Stimulated activated CD4-positive, alpha-beta T cell treated with anti-CD3 and anti-CD28 coated beads, Interleukin-1b, Interleukin-23, amount 100 ng/mL, for 4 hours (primary cell): ENCODE measurements around the gene PDE7B.

Source experiments
- DNase-seq, 2 donors: peaks; one replicate each; pipeline ENCODE4 v3.0.0-alpha.2; 2020; ENCODE audit warnings: low read depth in 2 of 2

The PDE7B gene

GRCh38 chr6:135985471-135985870, 134.0 kb downstream of the PDE7B start:
- no peak for DNase-seq

- no peak for DNase-seq
Measured at GRCh38 chr6:135987226-135987625, 135.7 kb downstream of the PDE7B start.

DNA sequence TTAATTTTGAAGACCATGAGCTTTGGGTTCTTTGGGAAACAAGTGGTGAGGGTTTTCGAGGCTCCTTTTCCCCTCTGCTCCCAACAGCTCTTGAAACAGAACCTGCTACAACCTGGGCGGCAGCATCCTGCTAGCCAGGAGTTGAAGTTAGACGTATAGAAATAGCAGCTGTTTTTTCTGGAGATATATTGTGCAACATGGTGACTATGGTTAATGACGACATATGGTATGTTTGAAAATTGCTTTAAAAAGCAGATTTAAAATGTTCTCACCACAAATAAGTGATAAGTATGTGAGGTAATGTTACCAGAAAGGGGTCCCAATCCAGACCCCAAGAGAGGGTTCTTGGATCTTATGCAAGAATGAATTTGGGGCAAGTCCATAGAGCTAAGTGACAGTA, 138.9 kb downstream of the PDE7B start:
- DNase-seq: no peak

DNA sequence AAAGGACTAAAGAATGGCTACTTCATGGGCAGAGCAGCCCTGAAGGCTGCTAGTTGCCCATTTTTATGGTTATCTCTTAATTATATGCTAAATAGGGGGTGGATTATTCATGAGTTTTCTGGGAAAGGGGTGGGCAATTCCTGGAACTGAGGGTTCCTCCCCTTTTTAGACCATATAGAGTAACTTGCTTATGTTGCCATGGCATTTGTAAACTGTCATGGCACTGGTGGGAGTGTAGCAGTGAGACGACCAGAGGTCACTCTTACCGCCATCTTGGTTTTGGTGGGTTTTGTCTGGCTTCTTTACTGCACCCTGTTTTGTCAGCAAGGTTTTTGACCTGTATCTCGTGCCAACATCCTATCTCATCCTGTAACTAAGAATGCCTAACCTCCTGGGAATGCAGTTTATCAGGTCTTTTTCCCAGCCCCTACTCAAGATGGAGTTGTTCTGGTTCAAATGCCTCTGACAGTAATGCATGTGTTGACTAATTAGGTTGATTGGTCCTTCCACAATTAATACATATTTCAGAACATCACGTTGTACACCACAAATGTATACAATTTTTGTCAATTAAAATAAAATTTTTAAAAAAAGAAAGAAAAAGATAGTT, 139.5 kb downstream of the PDE7B start:
- DNase-seq: no peak

DNA sequence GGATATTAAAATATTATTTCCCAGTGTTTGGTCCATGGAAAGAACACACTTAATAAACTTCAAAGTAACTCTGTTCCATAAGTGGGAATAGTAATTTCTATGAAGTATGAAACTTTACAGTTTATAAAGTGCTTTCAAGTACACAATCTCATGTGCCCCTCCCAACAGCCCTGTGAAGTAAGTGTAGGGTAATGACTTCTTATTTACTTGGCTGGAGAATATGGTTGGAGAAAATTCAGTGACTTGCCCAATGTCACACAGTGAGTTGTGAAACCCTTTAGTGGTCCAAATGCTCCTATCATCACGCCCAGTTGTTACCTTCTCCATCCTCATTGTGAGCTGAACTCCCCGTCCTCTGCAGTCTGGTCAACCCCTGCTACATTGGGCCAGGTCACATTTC, 141.2 kb downstream of the PDE7B start:
- DNase-seq: no peak

- DNase-seq: no peak
Measured at GRCh38 chr6:135993361-135993760, 141.9 kb downstream of the PDE7B start.

GRCh38 chr6:135994857-135995544, 143.5 kb downstream of the PDE7B start:
- no peak for DNase-seq

DNA sequence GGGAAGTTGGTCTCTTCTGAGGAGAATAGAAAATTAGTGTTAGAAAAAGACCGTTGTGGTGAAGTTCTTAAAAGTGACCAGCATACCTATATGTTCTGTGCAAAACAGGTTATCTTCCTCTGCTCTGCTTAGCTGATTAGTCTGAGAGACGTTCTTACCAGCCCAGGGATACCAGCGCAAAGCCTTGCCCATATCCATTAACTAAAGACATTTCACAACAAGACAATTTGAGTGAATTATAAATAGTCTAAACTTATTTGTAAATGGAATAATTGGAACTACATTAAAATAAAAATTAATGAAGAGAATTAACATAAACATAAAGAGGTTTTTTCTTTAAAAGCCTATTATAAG, 144.0 kb downstream of the PDE7B start:
- DNase-seq: no peak

DNA sequence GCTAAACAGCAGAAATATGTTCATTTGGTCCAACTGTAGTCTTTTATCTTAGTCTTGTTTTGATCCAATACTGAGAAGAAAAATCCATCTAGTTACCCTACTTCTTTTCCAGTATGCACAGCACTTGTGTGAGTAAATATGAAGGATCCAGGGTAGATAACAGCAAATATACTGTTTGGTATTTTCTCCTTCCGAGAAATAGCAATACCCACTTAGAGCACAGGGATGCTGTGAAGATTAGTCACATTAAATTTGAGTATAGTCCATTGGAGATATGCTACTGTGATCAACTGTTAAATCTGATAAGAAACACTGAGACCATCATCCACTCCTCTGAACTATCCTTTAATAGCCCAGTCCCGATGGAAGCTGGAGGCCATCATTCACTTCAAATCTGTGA, 145.2 kb downstream of the PDE7B start:
- DNase-seq: no peak

- no peak for DNase-seq
Measured at GRCh38 chr6:135999393-135999792, 147.9 kb downstream of the PDE7B start.

DNA sequence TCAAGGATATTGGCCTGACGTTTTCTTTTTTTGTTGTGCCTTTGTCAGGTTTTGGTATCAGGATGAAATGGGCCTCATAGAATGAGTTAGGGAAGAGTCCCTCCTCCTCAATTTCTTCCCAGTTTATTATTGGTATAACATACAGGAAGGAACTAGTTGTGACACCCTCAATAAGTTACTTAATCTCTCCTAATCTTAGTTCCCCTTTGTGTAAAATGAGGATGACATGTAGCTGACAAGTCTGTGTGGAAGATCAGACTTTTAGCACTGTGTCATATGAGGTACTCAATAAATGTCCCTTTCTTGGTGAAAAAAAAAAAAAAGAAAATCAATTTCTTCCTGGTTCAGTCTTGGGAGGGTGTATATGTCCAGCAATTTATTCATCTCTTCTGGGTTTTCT, 155.8 kb downstream of the PDE7B start:
- no peak for DNase-seq

DNA sequence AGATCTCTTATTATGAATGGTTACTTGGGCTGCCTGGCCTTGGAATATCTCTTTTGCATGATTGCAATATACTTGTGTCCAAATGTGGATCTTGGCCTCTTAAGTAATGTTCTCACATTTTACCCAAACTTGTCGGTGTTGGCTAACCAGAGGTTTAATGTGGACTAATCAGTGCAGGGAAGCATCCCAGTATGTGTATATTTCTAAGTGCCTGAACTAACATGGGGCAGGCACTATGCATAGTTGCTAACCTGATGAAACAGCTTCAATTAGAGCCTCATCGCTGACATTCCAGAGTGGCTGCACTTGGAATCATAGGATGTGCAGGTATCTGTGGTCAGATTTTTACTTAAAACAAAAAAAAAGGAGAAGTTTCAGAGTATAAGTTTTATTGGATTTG, 160.0 kb downstream of the PDE7B start:
- no peak for DNase-seq

DNA sequence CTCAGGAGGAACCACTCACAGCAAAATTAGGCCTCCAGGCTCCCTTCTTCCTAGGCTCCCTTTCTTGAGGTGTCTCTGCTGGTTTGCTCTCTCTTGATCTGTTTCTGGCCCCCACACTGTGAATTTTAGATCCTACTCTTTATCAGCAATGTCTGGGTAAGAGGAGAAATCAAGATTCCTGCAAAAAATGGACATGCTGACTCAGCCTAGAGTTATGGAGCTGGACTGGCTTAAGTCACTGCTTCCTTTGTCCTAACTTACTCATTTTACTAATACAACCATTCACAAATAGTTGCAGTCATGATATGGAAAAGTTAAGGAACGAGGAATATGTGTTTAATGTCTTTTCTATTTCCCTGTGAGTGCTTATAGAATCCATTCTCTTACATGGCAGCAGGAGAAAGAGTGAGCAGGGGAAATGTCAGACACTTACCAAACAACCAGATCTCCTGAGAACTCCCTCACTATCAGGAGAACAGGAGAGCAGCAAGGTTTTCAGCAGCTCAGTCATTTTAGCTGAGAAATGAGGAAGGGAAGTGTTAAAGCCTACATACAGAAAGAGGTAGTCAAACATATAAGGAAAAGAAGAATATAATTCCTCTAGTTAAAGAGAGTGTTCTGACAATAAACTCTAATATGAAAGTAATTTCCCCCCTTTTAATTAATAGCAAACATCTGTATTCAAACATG, 160.8 kb downstream of the PDE7B start:
- no peak for DNase-seq

DNA sequence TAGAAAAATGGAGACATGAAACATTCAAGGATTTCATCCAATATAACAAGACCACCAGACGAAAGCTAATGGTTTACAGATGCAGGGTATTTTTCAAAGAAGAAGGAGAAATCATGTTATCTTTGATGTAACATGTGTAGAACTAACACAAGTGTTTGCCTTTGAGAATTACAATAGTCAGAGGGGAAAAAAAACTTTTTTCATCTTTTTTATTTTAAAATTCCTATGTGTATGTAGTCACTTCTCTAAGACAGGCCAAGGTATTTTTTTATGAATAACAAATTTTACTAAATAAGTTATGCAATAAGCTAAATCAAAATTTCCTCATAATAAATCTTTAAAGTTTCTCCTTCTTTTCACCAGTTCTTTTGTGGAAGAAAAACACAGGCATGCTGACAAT, 161.4 kb downstream of the PDE7B start:
- DNase-seq: no peak

DNA sequence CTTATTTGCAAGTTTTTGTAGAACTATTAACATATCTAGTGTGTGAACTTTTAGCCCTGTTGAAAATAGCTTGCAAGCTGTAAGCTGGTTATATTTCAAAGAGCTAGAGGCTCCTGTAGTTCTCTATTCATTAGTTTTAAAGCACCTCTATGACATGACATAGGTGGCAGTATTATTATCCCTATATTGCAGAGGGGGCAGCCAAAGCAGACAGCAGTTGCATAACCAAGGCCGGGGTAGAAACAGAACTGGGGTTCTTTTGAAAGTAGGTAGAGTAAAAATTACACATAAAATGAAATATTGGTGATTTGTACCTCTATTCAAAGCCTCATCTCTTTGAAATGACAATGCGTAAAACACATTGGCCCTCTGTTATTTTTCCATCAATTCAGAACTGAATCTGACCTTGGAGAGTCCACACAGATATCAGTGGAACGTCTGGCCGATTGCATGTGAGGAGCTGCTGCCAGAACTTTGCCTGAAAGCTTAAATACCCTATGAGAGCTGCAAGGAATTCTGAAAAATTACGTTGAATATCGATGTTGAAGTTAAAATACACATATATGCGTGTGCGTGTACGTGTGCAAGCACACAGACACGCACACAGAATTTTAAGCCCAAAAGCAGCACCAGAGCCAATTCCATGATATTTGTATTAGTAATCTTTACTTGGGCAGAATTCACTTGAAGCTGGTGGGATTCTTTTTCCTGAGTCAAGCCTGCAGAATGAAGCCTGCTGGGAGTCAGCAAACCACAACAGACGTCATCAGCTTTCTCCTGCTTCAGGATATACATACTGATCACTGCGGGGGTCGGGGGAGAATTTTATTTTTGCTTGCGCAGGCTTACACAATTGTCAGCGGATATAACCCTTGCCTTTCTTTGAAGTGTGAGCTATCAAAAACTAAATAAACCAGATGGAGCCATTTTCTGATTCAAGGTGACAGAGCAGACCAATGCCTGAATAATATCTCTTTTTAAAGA, 163.2 kb downstream of the PDE7B start:
- no peak for DNase-seq

DNA sequence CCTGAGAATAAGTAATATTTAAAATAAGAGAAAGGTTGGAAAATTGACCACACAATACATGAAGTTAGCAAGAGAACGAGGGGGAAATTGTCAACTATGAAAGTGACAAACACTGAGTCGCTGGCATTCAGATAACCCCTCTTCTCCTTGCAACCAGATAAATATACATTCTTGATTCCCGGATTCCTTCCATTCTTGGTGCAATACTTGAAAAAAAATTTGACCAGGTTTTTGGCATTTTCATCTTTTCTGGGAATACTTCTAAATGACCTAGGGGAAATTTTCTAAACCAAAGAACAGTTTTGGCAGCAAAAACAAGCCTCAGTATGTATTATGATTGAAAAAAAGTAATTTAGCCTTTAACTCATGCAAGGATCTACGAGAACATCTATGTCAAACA, 164.0 kb downstream of the PDE7B start:
- DNase-seq: no peak

DNA sequence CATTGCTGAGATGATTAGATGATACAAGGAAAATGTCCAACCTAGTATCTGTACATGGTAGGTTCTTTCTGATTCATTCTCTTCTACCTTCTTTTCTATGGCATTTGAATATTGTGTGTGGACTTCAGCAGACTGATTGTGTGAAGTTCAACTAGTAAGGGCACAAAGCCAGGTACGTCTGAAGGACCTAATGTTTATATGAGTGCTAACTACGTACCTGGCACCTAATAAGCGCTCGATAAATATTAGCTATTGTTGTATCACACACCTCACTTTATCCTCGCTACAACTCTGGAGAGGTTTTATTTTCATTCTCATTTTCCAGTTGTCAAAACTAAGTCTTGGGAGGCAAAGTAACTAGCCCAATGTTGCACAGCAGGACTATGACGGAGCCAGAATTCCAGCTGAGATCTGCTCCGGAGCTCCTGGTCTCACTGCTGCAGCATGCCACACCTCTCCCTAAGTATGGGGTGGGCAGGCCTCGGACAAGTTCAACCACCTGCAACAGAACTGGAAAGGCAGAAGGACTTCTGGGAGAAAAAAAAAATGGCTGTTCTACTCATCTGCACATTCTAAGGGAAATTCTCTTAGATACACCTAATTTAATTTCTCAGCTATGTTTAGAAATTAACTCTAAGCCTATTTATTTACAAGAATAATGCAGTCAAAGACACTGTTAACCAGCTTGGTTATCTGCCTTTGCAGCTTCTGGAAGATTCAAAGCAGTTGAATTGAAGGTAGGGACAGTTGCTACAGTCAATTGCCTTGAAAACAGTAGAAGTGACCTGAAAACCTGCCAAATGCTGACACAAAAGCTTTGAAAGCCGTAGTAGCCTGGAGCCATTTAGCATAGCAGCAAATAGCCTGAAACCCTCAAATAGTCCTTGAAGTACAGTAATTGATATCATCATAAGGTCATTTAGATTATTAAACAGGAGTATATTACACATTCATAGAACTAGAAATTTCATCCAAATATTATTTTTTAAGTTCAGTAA, 165.0 kb downstream of the PDE7B start:
- DNase-seq: no peak

- DNase-seq: no peak
Measured at GRCh38 chr6:136020691-136021090, 169.2 kb downstream of the PDE7B start.

GRCh38 chr6:136022224-136022874, 170.8 kb downstream of the PDE7B start:
- DNase-seq: no peak

DNA sequence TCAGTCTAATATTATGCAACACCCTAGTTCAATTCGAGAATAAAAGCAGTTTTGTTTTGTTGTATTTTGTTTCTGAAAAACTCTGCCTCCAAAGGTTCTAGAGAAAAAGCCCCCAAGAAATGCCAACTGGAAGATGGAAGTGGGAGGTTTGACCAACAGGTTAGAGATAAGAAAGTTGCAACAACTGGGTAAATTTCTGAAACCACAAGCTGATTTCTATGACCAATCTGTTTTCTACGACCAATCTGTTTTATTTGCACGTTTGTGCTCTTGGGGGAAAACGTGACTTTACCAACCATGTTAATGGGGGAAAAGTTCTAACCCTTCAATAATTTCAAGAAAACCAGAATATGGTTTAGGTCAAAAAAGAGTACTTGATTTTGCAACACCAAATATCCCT, 173.2 kb downstream of the PDE7B start:
- DNase-seq: no peak
